ENCODE results near the gene INAFM2. TPM values are rescaled to one million over a fixed set of nuclear protein-coding genes. Genes with fewer than 3 reads are reported as not detected.

INAFM2 gene
- total and polyA plus RNA-seq, 2 donors (not counting 3 experiments of a cell fraction or from before 2014, with no cell fraction given): 10.4 to 24.1 TPM

DNA sequence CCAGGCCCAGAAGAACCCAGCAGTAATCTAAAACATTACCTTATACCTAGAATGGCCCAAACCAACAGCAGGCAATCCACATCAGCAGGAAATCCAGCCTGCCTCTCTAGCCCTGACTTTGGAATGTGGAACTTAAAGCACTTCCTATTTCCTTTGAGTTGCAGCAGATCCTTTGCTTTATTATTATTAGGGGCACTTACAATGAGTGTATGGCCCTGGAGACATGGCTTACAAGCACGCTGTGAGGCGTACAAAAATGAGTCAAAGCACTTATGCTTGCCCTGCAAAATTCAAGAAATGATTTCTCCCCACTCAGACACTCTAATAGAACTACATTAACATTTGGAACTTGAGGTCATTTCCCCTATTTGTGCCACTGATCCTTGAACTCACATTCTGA is 49.5 kb downstream of the INAFM2 start:
- Histone ChIP-seq H3K79me2 (ENCODE audit: control insufficient read depth, insufficient read depth, low read length) (no peaks in the 10 kb centered on the region), H3K9me1 (replicated peaks; ENCODE audit: control insufficient read depth, extremely low read depth, insufficient read depth, low read length) (no peaks in the 10 kb centered on the region), H3K9me3 (replicated peaks; ENCODE audit: control insufficient read depth, insufficient read depth, low read length) (no peaks in the 10 kb centered on the region), H4K20me1 (replicated peaks; ENCODE audit: control insufficient read depth, extremely low read depth, insufficient read depth, low read length) (no peaks in the 10 kb centered on the region), H3K27me3 (ENCODE audit: control insufficient read depth in 2 of 2, insufficient read depth in 2 of 2, low read length in 2 of 2) (no peaks in the 10 kb centered on the region), H3K27ac (ENCODE audit: insufficient read depth, low read depth, low read length) (no peak overlapping the region), H3K4me2 (ENCODE audit: insufficient read depth, low read length) (no peak overlapping the region), H2AFZ (ENCODE audit: low read depth, low read length) (peak overlapping the region; percentile 41), H3K36me3 (ENCODE audit: control insufficient read depth in 2 of 2, extremely low read depth in 1 of 2, insufficient read depth in 2 of 2, low read length in 2 of 2) (no peaks in the 10 kb centered on the region), H3K9ac (replicated peaks; ENCODE audit: extremely low read depth, insufficient read depth, low read length) (no peak overlapping the region), H3K4me3 (replicated peaks in 1 of 3; ENCODE audit: insufficient read depth in 1 of 3, low read depth in 1 of 3, low read length in 3 of 3) (no peak overlapping the region), H3K4me1 (ENCODE audit: control insufficient read depth, extremely low read depth, insufficient read depth, low read length) (peaks cover 12% of the 10 kb centered on the region)
- peak; percentile 92 for FAIRE-seq
- CTCF ChIA-PET: interaction anchor here (1.0 to 9.4 kb wide), 5 partner anchors 25 to 51 kb away, joined by 3 to 60 read pairs (median 6); no protein-coding TSS in a partner anchor
- DNase-seq (ENCODE audit: low read depth, low spot score): peak; percentile 58
- POLR2A ChIA-PET: no interaction called here
- dilution Hi-C loops (cut with MboI; ENCODE audit: extremely low pct_ligation_motif_present, low sequenced_read_pairs): no loop called here
- TF ChIP-seq JUN (IDR thresholded peaks at IDR 0.05; ENCODE audit: borderline replicate concordance, insufficient read depth, insufficient read length, low read depth): peak; percentile 28
- TF ChIP-seq, protein P1, sequence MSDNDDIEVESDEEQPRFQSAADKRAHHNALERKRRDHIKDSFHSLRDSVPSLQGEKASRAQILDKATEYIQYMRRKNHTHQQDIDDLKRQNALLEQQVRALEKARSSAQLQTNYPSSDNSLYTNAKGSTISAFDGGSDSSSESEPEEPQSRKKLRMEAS (IDR thresholded peaks at IDR 0.05; ENCODE audit: insufficient read depth, insufficient read length): no peak
- TF ChIP-seq POLR2AphosphoS5 (IDR thresholded peaks at IDR 0.05; ENCODE audit: insufficient read depth, low read depth, low read length): peak; percentile 14
- no peak for TF ChIP-seq MYC (IDR thresholded peaks at IDR 0.05; ENCODE audit: low read depth, low read length)
- no peak for TF ChIP-seq POLR2A (IDR thresholded peaks at IDR 0.05; ENCODE audit: low read depth, low read length)
- no peak for TF ChIP-seq EZH2 (IDR thresholded peaks at IDR 0.05; ENCODE audit: borderline replicate concordance, low read depth, low read length, severe bottlenecking)
- TF ChIP-seq FOS (IDR thresholded peaks at IDR 0.05; ENCODE audit: borderline replicate concordance, insufficient read depth, low read length): no peak
- TF ChIP-seq, protein P2, sequence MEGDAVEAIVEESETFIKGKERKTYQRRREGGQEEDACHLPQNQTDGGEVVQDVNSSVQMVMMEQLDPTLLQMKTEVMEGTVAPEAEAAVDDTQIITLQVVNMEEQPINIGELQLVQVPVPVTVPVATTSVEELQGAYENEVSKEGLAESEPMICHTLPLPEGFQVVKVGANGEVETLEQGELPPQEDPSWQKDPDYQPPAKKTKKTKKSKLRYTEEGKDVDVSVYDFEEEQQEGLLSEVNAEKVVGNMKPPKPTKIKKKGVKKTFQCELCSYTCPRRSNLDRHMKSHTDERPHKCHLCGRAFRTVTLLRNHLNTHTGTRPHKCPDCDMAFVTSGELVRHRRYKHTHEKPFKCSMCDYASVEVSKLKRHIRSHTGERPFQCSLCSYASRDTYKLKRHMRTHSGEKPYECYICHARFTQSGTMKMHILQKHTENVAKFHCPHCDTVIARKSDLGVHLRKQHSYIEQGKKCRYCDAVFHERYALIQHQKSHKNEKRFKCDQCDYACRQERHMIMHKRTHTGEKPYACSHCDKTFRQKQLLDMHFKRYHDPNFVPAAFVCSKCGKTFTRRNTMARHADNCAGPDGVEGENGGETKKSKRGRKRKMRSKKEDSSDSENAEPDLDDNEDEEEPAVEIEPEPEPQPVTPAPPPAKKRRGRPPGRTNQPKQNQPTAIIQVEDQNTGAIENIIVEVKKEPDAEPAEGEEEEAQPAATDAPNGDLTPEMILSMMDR (IDR thresholded peaks at IDR 0.05; ENCODE audit: extremely low read depth in 1 of 2, insufficient read depth in 1 of 2, low read depth in 1 of 2, low read length in 2 of 2): no peak
- no peak for TF ChIP-seq GATA2 (IDR thresholded peaks at IDR 0.05; ENCODE audit: insufficient read depth, insufficient read length, low read depth, low read length)
- no TSS peak for BruUV-seq (replicated peaks)
- intact Hi-C loops (cut with micrococcal nuclease): no loop called here

Other genes with a start within 250 kb of the INAFM2 start
- gene BMF, start 214.8 kb upstream of the INAFM2 start, total RNA-seq: 9.8 and 13.9 TPM in 2 replicates
- 7.4 and 8.6 TPM in 2 replicates for gene BMF, start 214.8 kb upstream of the INAFM2 start, polyA plus RNA-seq
- gene BUB1B, start 162.6 kb upstream of the INAFM2 start, total RNA-seq: 65.6 and 69.8 TPM in 2 replicates
- 10.1 and 12.2 TPM in 2 replicates for gene BUB1B, start 162.6 kb upstream of the INAFM2 start, polyA plus RNA-seq
- gene PAK6, start 84.6 kb upstream of the INAFM2 start, total RNA-seq: not detected in 2 replicates
- not detected in 2 replicates for gene PAK6, start 84.6 kb upstream of the INAFM2 start, polyA plus RNA-seq
- gene ANKRD63, start 40.6 kb upstream of the INAFM2 start, total RNA-seq: not detected in 2 replicates
- gene ANKRD63, start 40.6 kb upstream of the INAFM2 start, polyA plus RNA-seq: not detected in 2 replicates
- 1.5 and 4.3 TPM in 2 replicates for gene PLCB2, start 15.8 kb upstream of the INAFM2 start, total RNA-seq
- gene PLCB2, start 15.8 kb upstream of the INAFM2 start, polyA plus RNA-seq: 1.6 and 1.9 TPM in 2 replicates
- 46.0 and 47.3 TPM in 2 replicates for gene CCDC9B, start 17.2 kb downstream of the INAFM2 start, total RNA-seq
- 4.8 and 7.6 TPM in 2 replicates for gene CCDC9B, start 17.2 kb downstream of the INAFM2 start, polyA plus RNA-seq
- not detected in 2 replicates for gene PHGR1, start 27.3 kb downstream of the INAFM2 start, total RNA-seq
- gene PHGR1, start 27.3 kb downstream of the INAFM2 start, polyA plus RNA-seq: not detected in 2 replicates
- gene DISP2, start 34.5 kb downstream of the INAFM2 start, total RNA-seq: 0.65 and 1.2 TPM in 2 replicates
- 0.10 and 0.24 TPM in 2 replicates for gene DISP2, start 34.5 kb downstream of the INAFM2 start, polyA plus RNA-seq
- 54.9 and 61.4 TPM in 2 replicates for gene KNSTRN, start 59.0 kb downstream of the INAFM2 start, total RNA-seq
- 19.1 and 24.4 TPM in 2 replicates for gene KNSTRN, start 59.0 kb downstream of the INAFM2 start, polyA plus RNA-seq
- 62.5 and 64.3 TPM in 2 replicates for gene IVD, start 82.1 kb downstream of the INAFM2 start, total RNA-seq
- gene IVD, start 82.1 kb downstream of the INAFM2 start, polyA plus RNA-seq: 33.6 and 34.1 TPM in 2 replicates
- 19.1 and 19.7 TPM in 2 replicates for gene BAHD1, start 117.3 kb downstream of the INAFM2 start, total RNA-seq
- gene BAHD1, start 117.3 kb downstream of the INAFM2 start, polyA plus RNA-seq: 6.3 and 7.0 TPM in 2 replicates
- gene CHST14, start 147.3 kb downstream of the INAFM2 start, total RNA-seq: 45.9 and 49.2 TPM in 2 replicates
- gene CHST14, start 147.3 kb downstream of the INAFM2 start, polyA plus RNA-seq: 35.1 and 38.3 TPM in 2 replicates
- 22.9 and 28.8 TPM in 2 replicates for gene CCDC32, start 241.3 kb downstream of the INAFM2 start, total RNA-seq
- 12.0 and 24.0 TPM in 2 replicates for gene CCDC32, start 241.3 kb downstream of the INAFM2 start, polyA plus RNA-seq
- 10.6 and 11.4 TPM in 2 replicates for gene RPUSD2, start 245.6 kb downstream of the INAFM2 start, total RNA-seq
- 7.0 and 7.8 TPM in 2 replicates for gene RPUSD2, start 245.6 kb downstream of the INAFM2 start, polyA plus RNA-seq